IgD-negative memory B cell (primary cell): ENCODE data around the gene CENATAC. TPM values are rescaled to one million over a fixed set of nuclear protein-coding genes. Genes with fewer than 3 reads are reported as not detected.
"Not testable (repeated sequence)": the region's sequence is repeated elsewhere in the genome, so short reads cannot be mapped to it uniquely, and the experiment has no call there.

Experiments
- H3K27ac Mint-ChIP-seq, 3 donors: one replicate each; pipeline ENCODE4 v1.8.0; 2020 to 2022; ENCODE audit warnings: mild to moderate bottlenecking in 3 of 3, mixed read lengths in 3 of 3, moderate library complexity in 1 of 3
- H3K27me3 Mint-ChIP-seq: one replicate; pipeline ENCODE4 v1.8.0; 2021; ENCODE audit warnings: mixed read lengths
- H3K36me3 Mint-ChIP-seq: one replicate; pipeline ENCODE4 v1.8.0; 2020; ENCODE audit warnings: mild to moderate bottlenecking, mixed read lengths
- H3K4me1 Mint-ChIP-seq, 3 donors: one replicate each; pipeline ENCODE4 v1.8.0; 2020 to 2022; ENCODE audit warnings: mixed read lengths in 3 of 3, mild to moderate bottlenecking in 1 of 3
- H3K4me3 Mint-ChIP-seq, 4 donors: one replicate each; pipeline ENCODE4 v1.8.0; 2020 to 2022; ENCODE audit warnings: mild to moderate bottlenecking in 4 of 4, mixed read lengths in 4 of 4, moderate library complexity in 3 of 4
- H3K9me3 Mint-ChIP-seq, 3 donors: one replicate each; pipeline ENCODE4 v1.8.0; 2020 to 2021; ENCODE audit warnings: mixed read lengths in 3 of 3, mild to moderate bottlenecking in 1 of 3
- polyA plus RNA-seq: library from polyadenylated mRNA; unstranded; fragments of 300-500 nt; fragmentation: Illumina TruSeq; gene quantifications from one replicate; pipeline ENCODE4 v1.2.3, GENCODE V29; 2021

Gene CENATAC
- polyA plus RNA-seq, 1 donor from 2014 or later = 11.2 TPM

DNA sequence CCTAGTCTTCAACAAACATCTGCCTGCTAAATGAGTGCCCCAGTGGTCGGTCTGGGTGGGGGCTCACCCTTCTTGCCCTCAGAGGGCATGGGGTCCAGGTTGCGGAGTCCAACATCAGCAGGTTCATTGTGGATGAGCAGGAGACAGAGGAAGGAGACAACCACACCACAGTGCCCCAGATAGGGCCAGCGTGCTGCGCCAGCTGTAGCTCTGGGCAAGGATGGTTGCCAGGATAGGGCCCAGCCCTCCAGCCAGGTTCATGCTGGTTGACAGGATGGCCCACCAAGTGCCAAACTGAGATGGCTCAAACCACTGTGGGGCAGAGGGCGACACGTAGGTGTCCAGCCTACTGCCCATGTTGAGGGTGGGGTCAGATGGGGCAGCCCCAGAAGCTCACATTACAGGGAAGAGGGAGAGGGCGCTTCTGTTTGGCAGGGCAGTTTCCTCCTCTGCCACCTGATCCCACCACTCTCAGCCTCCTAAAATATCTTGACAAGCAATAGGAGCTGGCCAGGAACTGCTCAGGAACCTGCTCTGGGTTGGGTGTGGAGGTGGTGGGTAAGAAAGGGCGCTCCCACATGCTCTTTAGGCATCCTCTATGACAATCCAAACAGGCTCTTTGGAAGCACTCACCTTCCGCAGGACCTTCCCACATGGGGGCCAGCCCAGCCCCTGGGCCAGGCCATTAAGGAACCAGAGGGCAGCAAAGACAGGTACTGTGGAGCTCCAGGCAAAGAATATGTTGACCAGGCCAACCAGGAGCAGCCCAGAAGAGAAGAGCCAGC lies 29.8 kb downstream of the CENATAC start:
- peak overlapping the region in 3 of 4 donors; percentile 3 to 80 (median 80) for H3K4me3 Mint-ChIP-seq

DNA sequence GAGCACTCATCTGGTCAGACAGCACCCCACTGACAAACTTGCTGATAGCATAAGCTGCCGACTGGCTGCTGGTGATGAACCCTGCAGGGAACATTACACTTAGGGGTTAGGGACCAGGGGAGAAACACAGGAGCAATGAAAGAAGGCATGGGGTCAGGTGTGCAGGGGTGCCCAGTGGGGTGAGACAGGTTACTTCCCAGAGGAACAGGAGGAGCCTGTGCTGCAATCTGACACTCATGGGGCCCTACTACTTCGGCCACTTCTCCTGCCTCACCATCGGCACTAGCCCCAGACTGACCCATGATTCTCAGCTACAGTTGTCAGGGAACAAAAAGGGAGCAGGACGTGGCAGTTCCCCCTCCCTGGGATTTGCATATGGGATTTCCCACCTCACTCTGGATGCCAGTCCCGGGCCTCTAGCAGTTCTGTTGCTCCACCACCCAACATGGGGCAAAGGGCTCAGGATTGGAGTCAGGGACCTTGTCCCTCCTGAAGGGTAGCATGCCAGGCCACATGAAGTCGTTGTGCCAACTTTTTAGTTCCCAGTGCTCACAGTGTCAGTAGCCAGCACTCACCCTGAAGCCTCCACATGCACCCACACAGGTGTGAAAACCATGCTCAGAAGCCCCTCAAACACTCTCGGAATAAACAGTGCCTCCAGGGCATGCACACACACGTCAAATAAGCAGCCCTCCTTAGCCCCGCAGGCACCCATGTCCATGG lies 30.6 kb downstream of the CENATAC start:
- Mint-ChIP-seq H3K27ac (peak overlapping the region in 1 of 3 donors; percentile 7), H3K4me1 (peaks cover 11 to 14% (median 13%) of the 10 kb centered on the region in 3 donors), H3K27me3 (no peaks in the 10 kb centered on the region), H3K36me3 (peaks cover 1% of the 10 kb centered on the region), H3K4me3 (peak overlapping the region in 3 of 4 donors; percentile 21 to 88 (median 80)), H3K9me3 (no peaks in the 10 kb centered on the region)

More for the DNA sequence above, 29.8 kb downstream of the CENATAC start:
- Mint-ChIP-seq H3K27ac (no peak overlapping the region), H3K27me3 (no peaks in the 10 kb centered on the region), H3K36me3 (peaks cover 1% of the 10 kb centered on the region), H3K4me1 (peaks cover 11 to 18% (median 14%) of the 10 kb centered on the region in 3 donors), H3K9me3 (no peaks in the 10 kb centered on the region)

DNA sequence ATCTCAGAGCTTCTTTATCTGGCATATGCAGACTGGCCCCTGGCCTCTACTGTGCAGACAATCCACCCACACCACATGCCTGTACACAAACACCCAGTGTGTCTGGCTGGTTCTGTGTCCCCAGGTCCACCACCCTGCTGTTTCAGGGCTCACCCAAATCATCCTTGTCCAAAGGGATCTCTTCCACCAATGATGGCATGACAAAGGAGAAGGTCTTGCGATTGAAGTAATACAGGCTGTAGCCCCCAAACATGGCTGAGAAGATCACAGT lies 31.1 kb downstream of the CENATAC start:
- no peaks in the 10 kb centered on the region for H3K9me3 Mint-ChIP-seq
- peak overlapping the region in 2 of 3 donors; percentile 7 to 13 for H3K27ac Mint-ChIP-seq
- H3K4me3 Mint-ChIP-seq = peak overlapping the region; percentile 21 to 94 (median 69)
- H3K36me3 Mint-ChIP-seq = peaks cover 1% of the 10 kb centered on the region
- H3K4me1 Mint-ChIP-seq = peaks cover 11 to 13% (median 12%) of the 10 kb centered on the region in 3 donors
- H3K27me3 Mint-ChIP-seq = no peaks in the 10 kb centered on the region

DNA sequence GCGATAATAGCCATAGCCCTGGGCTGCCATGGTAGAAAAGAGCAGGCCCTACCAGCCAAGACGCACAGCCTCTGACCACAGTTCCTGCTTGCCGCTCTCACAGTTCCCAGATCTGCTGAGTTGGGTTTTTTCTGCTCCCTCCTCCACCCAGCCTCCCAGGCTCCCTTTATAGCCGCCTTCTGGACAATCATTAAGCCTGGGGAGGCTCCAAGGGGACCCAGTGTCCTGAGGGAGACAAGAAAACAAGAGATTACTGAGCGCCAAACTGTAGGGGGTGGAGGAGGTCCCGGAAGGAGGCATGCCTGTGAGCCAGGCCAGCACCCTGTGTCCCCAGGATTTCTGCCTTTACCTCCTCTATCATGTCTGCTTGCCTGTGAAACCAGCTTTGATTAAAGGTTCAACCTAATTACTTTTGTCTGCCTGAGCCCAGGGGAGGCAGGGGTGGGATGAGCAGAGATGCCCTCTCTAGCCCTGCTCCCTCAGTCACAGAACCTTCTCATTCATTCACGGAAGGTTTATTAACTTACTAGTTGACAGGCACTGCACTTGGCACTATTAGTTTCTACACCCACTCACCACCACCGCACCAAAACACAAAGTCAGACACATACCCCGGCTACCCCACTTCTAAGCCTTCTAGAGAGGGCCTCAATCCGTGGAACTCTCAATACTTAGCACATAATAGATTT lies 31.5 kb downstream of the CENATAC start:
- peak overlapping the region; percentile 7 to 59 (median 13) for H3K27ac Mint-ChIP-seq
- H3K4me3 Mint-ChIP-seq = peak overlapping the region; percentile 38 to 94 (median 87)
- H3K4me1 Mint-ChIP-seq = peaks cover 11 to 13% (median 12%) of the 10 kb centered on the region in 3 donors
- H3K36me3 Mint-ChIP-seq = no peaks in the 10 kb centered on the region
- H3K9me3 Mint-ChIP-seq = no peaks in the 10 kb centered on the region
- H3K27me3 Mint-ChIP-seq = no peaks in the 10 kb centered on the region

DNA sequence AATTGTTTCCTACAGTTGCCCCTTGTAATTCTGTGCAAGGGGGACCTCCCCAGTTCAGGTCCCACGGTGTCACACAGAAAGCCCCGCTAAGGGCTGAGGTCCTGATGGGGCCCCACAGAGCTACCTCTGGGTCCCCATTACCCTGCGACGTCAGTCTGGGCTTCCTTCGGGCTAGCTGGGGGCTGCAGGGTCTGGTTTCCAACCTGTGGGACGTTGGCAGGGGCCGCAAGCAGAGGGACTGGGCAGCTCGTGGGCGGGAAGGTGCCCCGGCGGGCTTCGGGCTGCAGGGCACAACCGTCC lies 32.0 kb downstream of the CENATAC start:
- H3K4me1 Mint-ChIP-seq = peaks cover 11 to 13% (median 12%) of the 10 kb centered on the region in 3 donors
- no peaks in the 10 kb centered on the region for H3K9me3 Mint-ChIP-seq
- H3K4me3 Mint-ChIP-seq = peak overlapping the region; percentile 83 to 94 (median 87)
- H3K27me3 Mint-ChIP-seq = no peaks in the 10 kb centered on the region
- H3K36me3 Mint-ChIP-seq = no peaks in the 10 kb centered on the region
- peak overlapping the region in 2 of 3 donors; percentile 7 to 59 for H3K27ac Mint-ChIP-seq

DNA sequence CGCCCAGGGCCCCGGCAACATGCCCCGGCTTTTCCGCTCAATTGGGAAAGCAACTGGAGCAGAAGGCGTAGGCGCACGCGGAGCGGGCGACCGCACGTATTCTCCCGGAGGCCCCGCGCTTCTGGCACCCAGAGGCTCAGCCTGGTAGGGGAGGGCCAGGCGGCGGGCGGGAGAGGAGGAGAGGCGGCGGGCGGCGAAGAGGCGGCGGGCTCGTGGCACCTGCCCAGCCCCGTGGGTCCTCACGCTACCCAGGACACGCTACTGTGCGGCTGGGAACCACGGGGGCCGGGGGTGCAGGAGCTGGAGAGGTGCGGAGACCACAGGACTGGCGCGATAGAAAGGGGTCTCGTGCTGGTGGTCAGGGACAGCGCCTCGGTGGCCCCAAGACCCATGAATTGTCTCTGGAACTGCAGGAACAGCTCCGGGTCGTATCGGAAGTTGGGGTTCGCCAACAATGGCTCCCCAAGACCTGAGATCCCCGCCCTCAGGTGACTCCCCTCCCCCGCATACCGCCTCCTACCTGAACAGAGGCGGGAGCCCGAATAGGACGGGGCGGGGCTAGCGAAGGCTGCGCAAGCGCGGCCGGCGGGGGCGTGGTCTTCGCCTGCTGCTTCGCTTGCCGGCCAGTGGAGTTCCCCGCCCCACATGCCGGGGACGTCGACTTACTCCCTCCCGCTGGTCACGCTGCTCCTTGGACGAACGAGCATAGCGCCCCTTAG lies 32.5 kb downstream of the CENATAC start, which contains the start of gene SLC37A4:
Gene SLC37A4, minus strand, starts transcription at position 549 of the 719 bp plus-strand sequence.
- H3K4me1 Mint-ChIP-seq = peaks cover 7 to 13% (median 12%) of the 10 kb centered on the region in 3 donors
- H3K9me3 Mint-ChIP-seq = no peaks in the 10 kb centered on the region
- H3K27me3 Mint-ChIP-seq = no peaks in the 10 kb centered on the region
- H3K4me3 Mint-ChIP-seq = peak within 1 kb of the TSS; percentile 86 to 94 (median 89)
- no peaks in the 10 kb centered on the region for H3K36me3 Mint-ChIP-seq
- peak within 1 kb of the TSS; percentile 59 to 92 (median 85) for H3K27ac Mint-ChIP-seq

DNA sequence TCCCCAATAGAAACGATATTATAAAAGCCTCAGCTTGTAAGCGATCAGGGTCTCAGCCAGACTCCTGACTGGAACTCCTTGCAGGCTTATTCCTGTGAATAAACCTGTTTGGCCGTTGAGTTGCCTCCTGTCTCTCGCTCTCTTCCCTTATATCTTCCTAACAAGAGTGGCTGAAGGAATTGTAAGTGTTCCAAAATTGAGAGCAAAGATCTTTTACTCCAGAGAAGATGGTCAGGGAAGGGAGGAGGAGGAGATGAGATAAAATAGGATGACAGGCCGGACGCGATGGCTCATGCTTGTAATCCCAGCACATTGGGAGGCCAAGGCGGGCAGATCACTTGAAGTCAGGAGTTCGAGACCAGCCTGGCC lies 34.0 kb downstream of the CENATAC start:
- H3K27ac Mint-ChIP-seq = peak overlapping the region in 1 of 3 donors; percentile 14
- no peaks in the 10 kb centered on the region for H3K36me3 Mint-ChIP-seq
- no peaks in the 10 kb centered on the region for H3K9me3 Mint-ChIP-seq
- no peaks in the 10 kb centered on the region for H3K27me3 Mint-ChIP-seq
- H3K4me1 Mint-ChIP-seq = peaks cover 5 to 13% (median 12%) of the 10 kb centered on the region in 3 donors
- H3K4me3 Mint-ChIP-seq = peak overlapping the region in 2 of 4 donors; percentile 8 to 28

DNA sequence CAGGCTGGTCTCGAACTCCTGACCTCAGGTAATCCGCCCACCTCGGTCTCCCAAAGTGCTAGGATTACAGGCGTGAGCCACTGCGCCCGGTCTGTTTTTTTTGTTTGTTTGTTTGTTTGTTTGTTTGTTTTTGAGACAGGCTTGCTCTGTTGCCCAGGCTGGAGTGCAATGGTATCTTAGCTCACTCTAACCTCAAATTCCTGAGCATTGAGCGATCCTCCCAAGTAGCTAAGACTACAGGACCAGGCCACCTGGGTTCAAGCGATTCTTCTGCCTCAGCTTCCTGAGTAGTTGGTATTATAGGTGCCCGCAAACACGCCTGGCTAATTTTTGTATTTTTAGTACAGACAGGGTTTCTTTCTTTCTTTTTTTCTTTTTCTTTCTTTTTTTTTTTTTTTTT lies 35.5 kb downstream of the CENATAC start:
- not testable (repeated sequence) for H3K36me3 Mint-ChIP-seq, H3K27me3 Mint-ChIP-seq, H3K27ac Mint-ChIP-seq

DNA sequence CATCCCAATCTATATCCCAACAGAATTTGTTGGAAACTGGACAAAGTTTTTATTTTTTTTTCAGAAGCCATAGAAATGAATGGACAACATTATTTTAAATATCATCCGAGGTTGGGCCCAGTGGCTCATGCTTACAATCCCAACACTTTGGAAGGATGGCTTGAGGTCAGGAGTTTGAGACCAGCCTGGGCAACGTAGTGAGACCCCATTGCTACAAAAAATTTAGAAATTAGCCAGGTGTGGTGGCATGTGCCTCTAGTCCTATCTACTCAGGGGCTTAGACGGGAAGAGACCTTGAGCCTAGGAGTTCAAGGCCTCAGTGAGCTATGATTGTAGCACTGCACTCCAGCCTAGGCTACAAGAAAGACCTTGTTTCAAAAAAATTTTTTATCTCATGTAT lies 36.9 kb downstream of the CENATAC start:
- Mint-ChIP-seq H3K27ac (no peak overlapping the region), H3K36me3 (no peaks in the 10 kb centered on the region), H3K4me3 (no peak overlapping the region), H3K4me1 (peaks cover 8 to 12% (median 11%) of the 10 kb centered on the region in 3 donors), H3K9me3 (no peaks in the 10 kb centered on the region), H3K27me3 (no peaks in the 10 kb centered on the region)

More for the DNA sequence above, 35.5 kb downstream of the CENATAC start:
- H3K9me3 Mint-ChIP-seq, H3K4me3 Mint-ChIP-seq: not testable (repeated sequence)
- H3K4me1 Mint-ChIP-seq = peaks cover 5 to 13% (median 12%) of the 10 kb centered on the region in 3 donors

DNA sequence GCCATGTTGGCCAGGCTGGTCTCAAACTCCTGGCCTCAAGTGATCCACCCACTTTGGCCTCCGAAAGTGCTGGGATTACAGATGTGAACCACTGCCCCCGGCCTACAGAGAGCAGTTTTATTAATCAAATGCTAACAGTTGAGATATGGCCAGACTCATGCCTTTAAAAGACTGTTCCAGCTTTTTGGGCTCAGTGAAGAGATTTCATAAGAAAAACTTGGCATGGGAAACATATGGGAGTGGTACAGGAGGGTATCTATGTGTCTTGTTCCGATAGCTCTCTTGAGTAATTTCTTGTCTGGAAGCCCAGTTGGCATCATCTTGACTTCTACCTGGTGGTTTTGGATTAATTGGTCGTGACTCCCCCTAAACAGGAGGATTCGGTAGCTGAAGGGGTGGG lies 40.9 kb downstream of the CENATAC start:
- H3K27me3 Mint-ChIP-seq = no peaks in the 10 kb centered on the region
- H3K4me3 Mint-ChIP-seq = no peak overlapping the region
- H3K4me1 Mint-ChIP-seq = peaks cover 6 to 14% (median 9%) of the 10 kb centered on the region in 3 donors
- H3K9me3 Mint-ChIP-seq = no peaks in the 10 kb centered on the region
- H3K36me3 Mint-ChIP-seq = no peaks in the 10 kb centered on the region
- H3K27ac Mint-ChIP-seq = no peak overlapping the region

DNA sequence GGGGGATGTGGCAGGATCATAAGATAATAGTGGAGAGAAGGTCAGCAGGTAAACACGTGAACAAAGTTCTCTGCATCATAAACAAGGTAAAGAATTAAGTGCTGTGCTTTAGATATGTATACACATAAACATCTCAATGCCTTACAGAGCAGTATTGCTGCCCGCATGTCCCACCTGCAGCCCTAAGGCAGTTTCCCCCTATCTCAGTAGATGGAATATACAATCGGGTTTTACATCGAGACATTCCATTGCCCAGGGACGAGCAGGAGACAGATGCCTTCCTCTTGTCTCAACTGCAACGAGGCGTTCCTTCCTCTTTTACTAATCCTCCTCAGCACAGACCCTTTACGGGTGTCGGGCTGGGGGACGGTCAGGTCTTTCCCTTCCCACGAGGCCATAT lies 41.5 kb downstream of the CENATAC start:
- not testable (repeated sequence) for H3K4me3 Mint-ChIP-seq

DNA sequence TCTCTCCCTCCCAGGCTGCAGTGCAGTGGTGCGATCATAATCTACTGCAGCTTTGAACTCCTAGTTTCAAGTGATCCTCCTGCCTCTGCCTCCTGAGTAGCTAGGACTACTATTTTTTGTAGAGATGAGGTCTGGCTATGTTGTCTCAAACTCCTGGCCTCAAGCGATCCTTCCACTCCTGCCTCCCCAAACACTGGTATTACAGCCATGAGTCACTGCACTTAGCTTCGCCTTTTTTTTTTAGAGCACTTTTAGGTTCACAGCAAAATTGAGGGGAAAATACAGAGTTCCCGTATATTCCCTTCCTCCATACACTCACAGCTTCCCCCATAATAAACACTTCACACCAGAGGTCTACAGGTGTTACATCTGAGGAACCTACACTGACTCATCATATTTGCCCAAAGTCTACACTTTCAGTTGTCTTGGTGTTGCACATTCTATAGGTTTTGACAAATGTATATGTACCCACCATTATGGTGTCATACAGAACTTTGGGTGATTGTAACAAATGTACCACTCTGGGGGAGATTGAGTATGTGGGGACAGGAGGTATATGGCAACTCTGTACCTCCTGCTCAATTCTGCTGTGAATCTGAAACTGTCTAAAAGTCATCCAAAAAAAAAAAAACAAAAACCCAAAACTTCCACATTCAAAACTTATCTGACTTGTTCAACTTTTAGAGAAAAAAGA lies 44.0 kb downstream of the CENATAC start:
- peaks cover 6 to 14% (median 9%) of the 10 kb centered on the region in 3 donors for H3K4me1 Mint-ChIP-seq

More for the DNA sequence above, 41.5 kb downstream of the CENATAC start:
- peaks cover 6 to 14% (median 9%) of the 10 kb centered on the region in 3 donors for H3K4me1 Mint-ChIP-seq
- H3K9me3 Mint-ChIP-seq, H3K27me3 Mint-ChIP-seq, H3K36me3 Mint-ChIP-seq: not testable (repeated sequence)
- H3K27ac Mint-ChIP-seq = peak overlapping the region in 2 of 3 donors; percentile 75 to 78

DNA sequence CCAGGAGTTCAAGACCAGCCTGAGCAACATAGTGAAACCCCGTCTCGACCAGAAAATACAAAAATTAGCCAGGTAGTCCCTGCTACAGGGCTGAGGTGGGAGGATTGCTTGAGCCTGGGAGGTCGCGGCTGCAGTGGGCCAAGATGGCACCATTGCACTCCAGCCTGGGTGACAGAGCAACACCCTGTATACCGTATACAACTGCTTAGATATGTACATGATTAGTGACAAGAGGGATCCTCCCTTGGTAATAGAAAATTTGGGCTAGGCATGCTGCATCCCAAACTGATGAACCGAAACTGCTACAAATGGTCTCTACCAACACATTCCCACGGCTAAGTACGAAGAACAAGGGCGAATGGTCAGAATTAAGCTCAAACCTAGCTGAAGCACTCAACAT lies 45.0 kb downstream of the CENATAC start:
- no peak overlapping the region for H3K27ac Mint-ChIP-seq
- H3K4me3 Mint-ChIP-seq = no peak overlapping the region
- H3K9me3 Mint-ChIP-seq = no peaks in the 10 kb centered on the region
- no peaks in the 10 kb centered on the region for H3K27me3 Mint-ChIP-seq
- peaks cover 6 to 14% (median 9%) of the 10 kb centered on the region in 3 donors for H3K4me1 Mint-ChIP-seq
- peaks cover 6% of the 10 kb centered on the region for H3K36me3 Mint-ChIP-seq

More for the DNA sequence above, 44.0 kb downstream of the CENATAC start:
- Mint-ChIP-seq H3K4me3 (no peak overlapping the region), H3K36me3 (peaks cover 3% of the 10 kb centered on the region), H3K27me3 (no peaks in the 10 kb centered on the region), H3K27ac (no peak overlapping the region), H3K9me3 (no peaks in the 10 kb centered on the region)

DNA sequence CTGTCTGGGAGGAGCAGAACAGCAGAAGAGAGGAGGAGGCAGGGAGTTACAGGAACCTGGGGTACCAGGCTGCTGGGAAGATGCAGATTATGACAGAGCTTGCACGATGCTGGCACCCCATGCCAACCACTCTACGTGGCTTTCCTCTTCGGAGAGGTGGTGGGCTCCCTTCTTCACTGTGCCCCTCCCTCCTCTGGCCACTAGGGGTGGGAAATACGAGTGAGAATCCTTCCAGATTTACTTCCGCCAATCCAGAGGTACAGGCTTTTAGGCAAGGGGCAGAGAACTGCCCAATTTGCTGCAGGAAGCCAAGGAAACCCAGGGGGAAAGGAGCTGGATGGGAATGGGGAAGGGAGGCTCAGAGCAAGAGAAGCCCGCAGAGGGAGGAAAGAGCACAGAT lies 46.8 kb downstream of the CENATAC start:
- Mint-ChIP-seq H3K4me3 (peak overlapping the region in 1 of 4 donors; percentile 39), H3K27me3 (no peaks in the 10 kb centered on the region), H3K9me3 (no peaks in the 10 kb centered on the region), H3K27ac (no peak overlapping the region), H3K4me1 (peaks cover 0 to 5% (median 4%) of the 10 kb centered on the region in 3 donors), H3K36me3 (peaks cover 9% of the 10 kb centered on the region)
